Stimulated activated CD8-positive, alpha-beta memory T cell treated with anti-CD3 and anti-CD28 coated beads, Interleukin-7, amount 100 ng/mL, for 4 hours (primary cell): Measurements from ENCODE around the gene ADGRF1.

Source experiments
- DNase-seq, 2 donors: peaks; one replicate each; pipeline ENCODE4 v3.0.0-alpha.2; 2020; ENCODE audit warnings: low read depth in 2 of 2

ADGRF1 gene

GRCh38 chr6:46979206-46979605 is 62.9 kb downstream of the ADGRF1 start:
- DNase-seq, result no peak

- DNase-seq, result no peak
These were observed 67.3 kb downstream of the ADGRF1 start for GRCh38 chr6:46974786-46975185.

GRCh38 chr6:46973029-46973428 is 69.1 kb downstream of the ADGRF1 start:
- DNase-seq, result no peak

GRCh38 chr6:46972531-46972930 is 69.6 kb downstream of the ADGRF1 start:
- no peak for DNase-seq

- DNase-seq, result no peak
These were observed 72.9 kb downstream of the ADGRF1 start for GRCh38 chr6:46969206-46969605.

- no peak for DNase-seq
These were observed 74.2 kb downstream of the ADGRF1 start for GRCh38 chr6:46967826-46968349.

GRCh38 chr6:46964716-46965519 is 77.2 kb downstream of the ADGRF1 start:
- DNase-seq, result no peak

- no peak for DNase-seq
These were observed 78.5 kb downstream of the ADGRF1 start for GRCh38 chr6:46963626-46964025.

- no peak for DNase-seq
These were observed 79.1 kb downstream of the ADGRF1 start for GRCh38 chr6:46963039-46963438.

GRCh38 chr6:46961711-46962110 is 80.4 kb downstream of the ADGRF1 start:
- DNase-seq, result no peak

GRCh38 chr6:46961232-46961631 is 80.9 kb downstream of the ADGRF1 start:
- DNase-seq, result no peak

- DNase-seq, result no peak
These were observed 82.7 kb downstream of the ADGRF1 start for GRCh38 chr6:46959419-46959818.

- DNase-seq, result no peak
These were observed 85.7 kb downstream of the ADGRF1 start for GRCh38 chr6:46956409-46956808.

GRCh38 chr6:46954837-46955451 is 87.2 kb downstream of the ADGRF1 start:
- DNase-seq, result no peak

- no peak for DNase-seq
These were observed 88.2 kb downstream of the ADGRF1 start for GRCh38 chr6:46953921-46954320.

- DNase-seq, result no peak
These were observed 92.4 kb downstream of the ADGRF1 start for GRCh38 chr6:46949632-46950280.

GRCh38 chr6:46948699-46949098 is 93.4 kb downstream of the ADGRF1 start:
- no peak for DNase-seq
